Forelimb muscle (tissue), 1 donor: Measurements from ENCODE around the gene TCL1A. TPM values are rescaled to one million over a fixed set of nuclear protein-coding genes. Genes with fewer than 3 reads are reported as not detected.
"Not testable (repeated sequence)": the region's sequence is repeated elsewhere in the genome, so short reads cannot be mapped to it uniquely, and the experiment has no call there.

ENCODE experiments used
- DNase-seq: peaks from one replicate; pipeline ENCODE4 v3.0.0-alpha.2; 2013; ENCODE audit warnings: low read depth
- polyA plus RNA-seq: library from polyadenylated mRNA; unstranded; fragments of 120-200 nt; gene quantifications from one replicate; pipeline ENCODE4 v1.2.1, GENCODE V29; 2013; ENCODE audit not compliant: insufficient read length

TCL1A gene
- 0.73 TPM for polyA plus RNA-seq

GRCh38 chr14:95713596-95714371 is at the start of gene TCL1A:
Gene TCL1A (minus strand): TSS chr14:95714125. CDS start chr14:95714066, 59 bp downstream.
- DNase-seq: no peak

GRCh38 chr14:95763032-95763431 is 49.1 kb upstream of the TCL1A start:
- not testable (repeated sequence) for DNase-seq

- no peak for DNase-seq
These were observed 47.5 kb upstream of the TCL1A start for GRCh38 chr14:95761436-95761835.

- no peak for DNase-seq
These were observed 46.7 kb upstream of the TCL1A start for GRCh38 chr14:95760596-95760995.

- no peak for DNase-seq
These were observed 46.0 kb upstream of the TCL1A start for GRCh38 chr14:95759941-95760340.

- DNase-seq: no peak
These were observed 44.4 kb upstream of the TCL1A start for GRCh38 chr14:95758331-95758730.

GRCh38 chr14:95756751-95757150 is 42.8 kb upstream of the TCL1A start:
- DNase-seq: no peak

GRCh38 chr14:95756127-95756526 is 42.2 kb upstream of the TCL1A start:
- no peak for DNase-seq

- DNase-seq: no peak
These were observed 27.9 kb upstream of the TCL1A start for GRCh38 chr14:95741781-95742180.

- no peak for DNase-seq
These were observed 27.1 kb upstream of the TCL1A start for GRCh38 chr14:95741038-95741490.

GRCh38 chr14:95739356-95739755 is 25.4 kb upstream of the TCL1A start:
- DNase-seq: no peak

- no peak for DNase-seq
These were observed 19.3 kb upstream of the TCL1A start for GRCh38 chr14:95733212-95733611.

- DNase-seq: no peak
These were observed 16.2 kb upstream of the TCL1A start for GRCh38 chr14:95730126-95730525.

GRCh38 chr14:95729402-95730028 is 15.6 kb upstream of the TCL1A start:
- not testable (repeated sequence) for DNase-seq

GRCh38 chr14:95727056-95727700 is 13.3 kb upstream of the TCL1A start:
- DNase-seq: no peak

- no peak for DNase-seq
These were observed 11.9 kb upstream of the TCL1A start for GRCh38 chr14:95725685-95726336.

GRCh38 chr14:95722525-95723190 is 8.7 kb upstream of the TCL1A start:
- DNase-seq: no peak

GRCh38 chr14:95712398-95712797 is 1.5 kb downstream of the TCL1A start:
- no peak for DNase-seq

GRCh38 chr14:95711476-95712176 is 2.3 kb downstream of the TCL1A start:
- DNase-seq: no peak

GRCh38 chr14:95710106-95710505 is 3.8 kb downstream of the TCL1A start:
- no peak for DNase-seq

GRCh38 chr14:95707327-95707726 is 6.6 kb downstream of the TCL1A start:
- DNase-seq: no peak
